ENCODE results near the gene TMEM132E.

TMEM132E gene

DNA sequence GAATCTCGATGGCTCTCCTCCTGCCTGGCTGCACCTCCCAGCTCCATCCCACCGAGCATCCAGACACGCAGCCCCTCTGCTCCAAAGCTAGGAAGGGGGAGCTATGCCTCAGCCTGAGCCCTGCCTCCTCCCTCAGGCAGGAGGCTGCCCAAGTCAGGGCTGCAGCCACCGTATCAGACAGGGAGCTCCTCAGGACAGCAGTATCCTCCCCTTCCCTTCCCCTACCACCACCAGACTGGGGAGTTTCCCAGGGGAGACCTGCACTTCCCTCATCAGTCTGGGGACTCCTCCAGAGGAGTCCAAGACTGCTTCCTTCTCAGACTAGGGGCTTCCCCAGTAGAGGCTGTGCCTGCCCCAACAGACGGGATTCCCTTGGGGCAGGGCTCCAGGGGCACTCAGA, 17.5 kb downstream of the TMEM132E start:
- Histone ChIP-seq H3K4me2 (ENCODE audit: low read depth, low read length, poor library complexity, severe bottlenecking) (no peak overlapping the region), H3K79me2 (ENCODE audit: insufficient read depth, low read length) (no peaks in the 10 kb centered on the region), H3K9me2 (replicated peaks; ENCODE audit: insufficient read depth, low read length) (no peaks in the 10 kb centered on the region)

DNA sequence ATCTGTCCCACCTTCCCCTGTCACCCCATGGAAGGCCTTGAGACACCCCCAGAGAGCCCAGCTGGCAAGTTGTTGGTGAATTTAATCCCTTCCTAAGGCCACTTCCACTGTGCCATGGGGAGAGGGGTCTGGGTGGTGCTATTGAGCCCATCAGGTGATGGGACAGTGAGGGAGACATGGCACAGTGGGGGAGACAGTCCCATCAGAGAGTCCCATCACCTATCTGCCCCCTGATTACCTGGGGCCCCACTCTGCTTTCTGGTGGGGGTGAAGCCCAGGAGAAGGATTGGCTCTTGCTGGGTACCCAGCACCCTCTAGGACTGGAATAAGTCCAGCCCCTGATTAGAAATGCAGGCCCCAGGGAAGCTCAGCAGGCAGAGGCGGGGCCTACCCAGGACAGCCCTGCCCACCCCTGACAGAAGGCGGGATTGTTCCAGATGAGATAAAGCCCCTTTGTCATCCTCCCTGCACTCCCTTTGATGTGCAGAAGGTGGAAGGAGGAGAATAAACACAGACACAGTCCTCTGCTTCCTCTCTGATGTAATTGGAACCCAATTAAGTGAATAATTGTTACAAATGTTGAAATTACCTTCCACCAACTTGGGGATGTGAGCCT, 18.9 kb downstream of the TMEM132E start:
- Histone ChIP-seq H3K79me2 (ENCODE audit: insufficient read depth, low read length) (no peaks in the 10 kb centered on the region), H4K20me1 (ENCODE audit: low read depth, low read length) (no peaks in the 10 kb centered on the region), H3F3A (ENCODE audit: insufficient read depth) (no peaks in the 10 kb centered on the region), H3K9me2 (replicated peaks; ENCODE audit: insufficient read depth, low read length) (no peaks in the 10 kb centered on the region), H3K27ac (ENCODE audit: low read depth, low read length) (no peak overlapping the region), H3K4me3 (ENCODE audit: insufficient read depth, low read length, poor library complexity, severe bottlenecking) (no peak overlapping the region), H3K9me3 (ENCODE audit: insufficient read depth, low read length) (no peaks in the 10 kb centered on the region), H3K27me3 (ENCODE audit: low read length) (no peaks in the 10 kb centered on the region), H3K36me3 (ENCODE audit: low read length) (no peaks in the 10 kb centered on the region), H2AFZ (ENCODE audit: low read depth, low read length, severe bottlenecking) (no peak overlapping the region), H3K9ac (ENCODE audit: low read length) (no peak overlapping the region), H3K4me2 (ENCODE audit: low read depth, low read length, poor library complexity, severe bottlenecking) (no peak overlapping the region)
- TF ChIP-seq, protein P1, sequence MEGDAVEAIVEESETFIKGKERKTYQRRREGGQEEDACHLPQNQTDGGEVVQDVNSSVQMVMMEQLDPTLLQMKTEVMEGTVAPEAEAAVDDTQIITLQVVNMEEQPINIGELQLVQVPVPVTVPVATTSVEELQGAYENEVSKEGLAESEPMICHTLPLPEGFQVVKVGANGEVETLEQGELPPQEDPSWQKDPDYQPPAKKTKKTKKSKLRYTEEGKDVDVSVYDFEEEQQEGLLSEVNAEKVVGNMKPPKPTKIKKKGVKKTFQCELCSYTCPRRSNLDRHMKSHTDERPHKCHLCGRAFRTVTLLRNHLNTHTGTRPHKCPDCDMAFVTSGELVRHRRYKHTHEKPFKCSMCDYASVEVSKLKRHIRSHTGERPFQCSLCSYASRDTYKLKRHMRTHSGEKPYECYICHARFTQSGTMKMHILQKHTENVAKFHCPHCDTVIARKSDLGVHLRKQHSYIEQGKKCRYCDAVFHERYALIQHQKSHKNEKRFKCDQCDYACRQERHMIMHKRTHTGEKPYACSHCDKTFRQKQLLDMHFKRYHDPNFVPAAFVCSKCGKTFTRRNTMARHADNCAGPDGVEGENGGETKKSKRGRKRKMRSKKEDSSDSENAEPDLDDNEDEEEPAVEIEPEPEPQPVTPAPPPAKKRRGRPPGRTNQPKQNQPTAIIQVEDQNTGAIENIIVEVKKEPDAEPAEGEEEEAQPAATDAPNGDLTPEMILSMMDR (IDR thresholded peaks at IDR 0.05; ENCODE audit: insufficient read depth, low read length, poor library complexity, severe bottlenecking), result no peak
- TF ChIP-seq EZH2phosphoT487 (conservative IDR thresholded peaks at IDR 0.05; ENCODE audit: low read length), result no peak

More for the DNA sequence above, 17.5 kb downstream of the TMEM132E start:
- TF ChIP-seq, protein P1 (IDR thresholded peaks at IDR 0.05; ENCODE audit: insufficient read depth, low read length, poor library complexity, severe bottlenecking), result no peak
- no peak for TF ChIP-seq EZH2phosphoT487 (conservative IDR thresholded peaks at IDR 0.05; ENCODE audit: low read length)
- H2AFZ ChIP-seq (ENCODE audit: low read depth, low read length, severe bottlenecking), result no peak overlapping the region
- H3K9me3 ChIP-seq (ENCODE audit: insufficient read depth, low read length), result no peaks in the 10 kb centered on the region
- no peaks in the 10 kb centered on the region for H4K20me1 ChIP-seq (ENCODE audit: low read depth, low read length)
- H3K27ac ChIP-seq (ENCODE audit: low read depth, low read length), result no peak overlapping the region
- no peaks in the 10 kb centered on the region for H3K36me3 ChIP-seq (ENCODE audit: low read length)
- H3F3A ChIP-seq (ENCODE audit: insufficient read depth), result no peaks in the 10 kb centered on the region
- no peaks in the 10 kb centered on the region for H3K27me3 ChIP-seq (ENCODE audit: low read length)
- no peak overlapping the region for H3K4me3 ChIP-seq (ENCODE audit: insufficient read depth, low read length, poor library complexity, severe bottlenecking)
- no peak overlapping the region for H3K9ac ChIP-seq (ENCODE audit: low read length)

DNA sequence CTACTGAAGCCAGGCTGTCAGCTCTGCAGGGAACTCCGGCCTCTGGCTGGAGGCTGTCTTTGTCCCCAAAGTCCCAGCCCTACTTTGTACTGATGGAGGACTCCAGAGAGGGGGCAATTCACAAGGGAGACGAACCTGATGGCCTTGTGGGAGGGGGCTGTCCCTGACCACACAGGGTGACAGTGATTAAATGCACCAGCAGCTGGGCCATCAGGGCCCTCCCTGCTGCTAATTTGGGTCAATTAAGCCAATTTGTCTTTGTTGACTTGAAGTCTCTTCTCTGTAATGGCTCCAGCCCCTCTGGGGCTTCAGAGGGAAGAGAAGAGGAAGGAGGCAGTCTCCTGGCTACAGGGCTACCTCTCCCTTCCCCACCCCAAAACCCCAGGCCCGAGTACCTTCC, 22.0 kb downstream of the TMEM132E start:
- Histone ChIP-seq H3F3A (ENCODE audit: insufficient read depth) (no peaks in the 10 kb centered on the region), H4K20me1 (ENCODE audit: low read depth, low read length) (no peaks in the 10 kb centered on the region), H3K36me3 (ENCODE audit: low read length) (no peaks in the 10 kb centered on the region), H3K79me2 (ENCODE audit: insufficient read depth, low read length) (no peaks in the 10 kb centered on the region), H3K27me3 (ENCODE audit: low read length) (no peaks in the 10 kb centered on the region), H3K27ac (ENCODE audit: low read depth, low read length) (no peak overlapping the region), H3K9me2 (replicated peaks; ENCODE audit: insufficient read depth, low read length) (no peaks in the 10 kb centered on the region), H3K9me3 (ENCODE audit: insufficient read depth, low read length) (no peaks in the 10 kb centered on the region), H3K4me3 (ENCODE audit: insufficient read depth, low read length, poor library complexity, severe bottlenecking) (no peak overlapping the region), H3K4me2 (ENCODE audit: low read depth, low read length, poor library complexity, severe bottlenecking) (no peak overlapping the region), H2AFZ (ENCODE audit: low read depth, low read length, severe bottlenecking) (no peak overlapping the region), H3K9ac (ENCODE audit: low read length) (no peak overlapping the region)
- TF ChIP-seq, protein P1 (IDR thresholded peaks at IDR 0.05; ENCODE audit: insufficient read depth, low read length, poor library complexity, severe bottlenecking), result no peak
- TF ChIP-seq EZH2phosphoT487 (conservative IDR thresholded peaks at IDR 0.05; ENCODE audit: low read length), result no peak
